ENCODE results near the gene ARHGAP30.

DNA sequence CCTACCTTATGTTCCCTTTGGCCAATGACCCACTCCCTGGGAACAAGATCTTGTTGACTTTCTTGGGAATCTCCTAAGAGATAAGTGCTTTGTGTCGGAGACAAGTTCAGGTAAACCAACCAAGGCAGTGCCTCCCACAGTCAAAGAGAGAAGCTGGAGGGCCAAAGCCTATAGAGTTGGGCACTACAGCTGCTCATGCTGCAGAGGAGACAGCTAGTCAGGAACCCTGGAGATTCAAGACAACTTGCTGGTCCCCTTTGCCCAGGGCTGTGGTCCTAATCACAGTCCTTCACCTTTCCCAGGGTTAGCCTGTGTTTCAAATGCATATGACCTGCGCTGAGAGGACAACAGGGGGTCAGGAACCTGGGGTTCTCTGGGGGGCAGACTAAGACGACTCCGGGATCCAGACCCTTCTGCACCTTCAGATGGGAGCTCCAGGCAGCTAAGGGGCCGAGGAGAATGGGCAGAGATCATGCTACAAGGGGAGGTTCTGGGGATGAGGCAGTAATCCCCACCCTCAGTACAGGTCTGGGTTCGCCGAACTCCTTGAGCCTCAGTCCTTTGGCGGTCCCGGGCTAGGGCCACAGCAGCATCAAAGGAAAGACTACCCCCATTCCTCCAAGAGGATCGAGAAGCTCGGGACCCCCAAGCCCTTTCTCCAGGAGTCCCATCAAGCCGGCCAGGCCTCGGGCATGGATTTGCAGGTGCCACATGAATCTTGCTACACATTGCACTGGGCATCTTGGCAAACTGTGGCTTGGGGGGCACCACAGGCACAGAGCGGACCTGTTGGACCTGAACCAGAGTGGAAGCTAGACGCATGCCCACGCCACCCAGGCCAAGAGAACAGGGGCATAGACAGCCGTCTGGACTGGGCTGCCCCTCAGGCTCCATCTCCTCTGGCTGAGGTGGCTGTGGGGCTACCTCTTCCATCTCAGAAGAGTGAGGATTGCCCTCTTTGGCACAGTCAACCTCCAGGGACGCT lies 22.0 kb downstream of the ARHGAP30 start:
- TF ChIP-seq CTCF (IDR thresholded peaks at IDR 0.05; ENCODE audit: low read depth, low read length, poor library complexity, severe bottlenecking) (no peak), EZH2phosphoT487 (IDR thresholded peaks at IDR 0.05; ENCODE audit: borderline replicate concordance, low read length) (no peak)

Measured in DOHH2 (cell line).